ENCODE data around the gene LDLRAD3. TPM values are rescaled to one million over a fixed set of nuclear protein-coding genes. Genes with fewer than 3 reads are reported as not detected.

LDLRAD3 gene
- total RNA-seq, 1 experiment from 2014 or later = 11.0 TPM

GRCh38 chr11:36013950-36014897 is 70.4 kb downstream of the LDLRAD3 start:
- DNase-seq (ENCODE audit: extremely low read depth, low read depth) = no peak

- no peak for DNase-seq (ENCODE audit: extremely low read depth, low read depth)
Measured at GRCh38 chr11:36014898-36015665, 71.2 kb downstream of the LDLRAD3 start.

- no peak for DNase-seq (ENCODE audit: extremely low read depth, low read depth)
Measured at GRCh38 chr11:36015799-36016198, 71.9 kb downstream of the LDLRAD3 start.

GRCh38 chr11:36016263-36016662 is 72.4 kb downstream of the LDLRAD3 start:
- DNase-seq (ENCODE audit: extremely low read depth, low read depth) = no peak

- no peak for DNase-seq (ENCODE audit: extremely low read depth, low read depth)
Measured at GRCh38 chr11:36016709-36017108, 72.8 kb downstream of the LDLRAD3 start.

GRCh38 chr11:36019005-36019596 is 75.2 kb downstream of the LDLRAD3 start:
- no peak for DNase-seq (ENCODE audit: extremely low read depth, low read depth)

GRCh38 chr11:36019722-36020121 is 75.9 kb downstream of the LDLRAD3 start:
- no peak for DNase-seq (ENCODE audit: extremely low read depth, low read depth)

- no peak for DNase-seq (ENCODE audit: extremely low read depth, low read depth)
Measured at GRCh38 chr11:36022882-36023281, 79.0 kb downstream of the LDLRAD3 start.

- no peak for DNase-seq (ENCODE audit: extremely low read depth, low read depth)
Measured at GRCh38 chr11:36023922-36024321, 80.1 kb downstream of the LDLRAD3 start.

GRCh38 chr11:36024716-36025115 is 80.9 kb downstream of the LDLRAD3 start:
- DNase-seq (ENCODE audit: extremely low read depth, low read depth) = no peak

- no peak for DNase-seq (ENCODE audit: extremely low read depth, low read depth)
Measured at GRCh38 chr11:36026315-36026968, 82.6 kb downstream of the LDLRAD3 start.

- no peak for DNase-seq (ENCODE audit: extremely low read depth, low read depth)
Measured at GRCh38 chr11:36027731-36028130, 83.9 kb downstream of the LDLRAD3 start.

GRCh38 chr11:36029616-36030015 is 85.8 kb downstream of the LDLRAD3 start:
- no peak for DNase-seq (ENCODE audit: extremely low read depth, low read depth)

- no peak for DNase-seq (ENCODE audit: extremely low read depth, low read depth)
Measured at GRCh38 chr11:36030731-36031281, 86.9 kb downstream of the LDLRAD3 start.

- DNase-seq (ENCODE audit: extremely low read depth, low read depth) = no peak
Measured at GRCh38 chr11:36033082-36033751, 89.4 kb downstream of the LDLRAD3 start.

- DNase-seq (ENCODE audit: extremely low read depth, low read depth) = no peak
Measured at GRCh38 chr11:36033936-36034335, 90.1 kb downstream of the LDLRAD3 start.

GRCh38 chr11:36034551-36035331 is 90.9 kb downstream of the LDLRAD3 start:
- DNase-seq (ENCODE audit: extremely low read depth, low read depth) = no peak

GRCh38 chr11:36035454-36035853 is 91.6 kb downstream of the LDLRAD3 start:
- no peak for DNase-seq (ENCODE audit: extremely low read depth, low read depth)

GRCh38 chr11:36035999-36036398 is 92.1 kb downstream of the LDLRAD3 start:
- DNase-seq (ENCODE audit: extremely low read depth, low read depth) = no peak

Measured in NCI-H460 (cell line).